PC-9 (cell line): ENCODE measurements around the gene CHP1.

Source experiments
- EZH2 ChIP-seq: fragments of 200-600 bp; sonication (generic); IDR thresholded peaks from 2 replicates; pipeline ENCODE4 v1.8.0; 2017; ENCODE audit warnings: antibody characterized with exemption, low read depth
- TF ChIP-seq, protein P1 (sequence below): fragments of 200-600 bp; sonication (generic); conservative IDR thresholded peaks from 2 replicates; pipeline ENCODE4 v1.6.1; 2017; ENCODE audit warnings: mixed run types, antibody characterized with exemption, mild to moderate bottlenecking, moderate library complexity

GRCh38 chr15:41289953-41290352, 58.9 kb downstream of the CHP1 start:
- TF ChIP-seq, protein P1, sequence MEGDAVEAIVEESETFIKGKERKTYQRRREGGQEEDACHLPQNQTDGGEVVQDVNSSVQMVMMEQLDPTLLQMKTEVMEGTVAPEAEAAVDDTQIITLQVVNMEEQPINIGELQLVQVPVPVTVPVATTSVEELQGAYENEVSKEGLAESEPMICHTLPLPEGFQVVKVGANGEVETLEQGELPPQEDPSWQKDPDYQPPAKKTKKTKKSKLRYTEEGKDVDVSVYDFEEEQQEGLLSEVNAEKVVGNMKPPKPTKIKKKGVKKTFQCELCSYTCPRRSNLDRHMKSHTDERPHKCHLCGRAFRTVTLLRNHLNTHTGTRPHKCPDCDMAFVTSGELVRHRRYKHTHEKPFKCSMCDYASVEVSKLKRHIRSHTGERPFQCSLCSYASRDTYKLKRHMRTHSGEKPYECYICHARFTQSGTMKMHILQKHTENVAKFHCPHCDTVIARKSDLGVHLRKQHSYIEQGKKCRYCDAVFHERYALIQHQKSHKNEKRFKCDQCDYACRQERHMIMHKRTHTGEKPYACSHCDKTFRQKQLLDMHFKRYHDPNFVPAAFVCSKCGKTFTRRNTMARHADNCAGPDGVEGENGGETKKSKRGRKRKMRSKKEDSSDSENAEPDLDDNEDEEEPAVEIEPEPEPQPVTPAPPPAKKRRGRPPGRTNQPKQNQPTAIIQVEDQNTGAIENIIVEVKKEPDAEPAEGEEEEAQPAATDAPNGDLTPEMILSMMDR: no peak
- no peak for TF ChIP-seq EZH2
